Umbilical cord (tissue), 2 donors: ENCODE data around the gene SF3B3. TPM values are rescaled to one million over a fixed set of nuclear protein-coding genes. Genes with fewer than 3 reads are reported as not detected.
"Not testable (repeated sequence)": the region's sequence is repeated elsewhere in the genome, so short reads cannot be mapped to it uniquely, and the experiment has no call there.

ENCODE experiments used
- DNase-seq: peaks from one replicate; pipeline ENCODE4 v3.0.0-alpha.2; 2015; ENCODE audit warnings: low spot score
- total RNA-seq: library from RNA; depleted of rRNA; stranded (reverse); fragments of >200 nt; gene quantifications from one replicate; pipeline ENCODE4 v1.2.3, GENCODE V29; 2014; ENCODE audit warnings: low replicate concordance; ENCODE audit not compliant: insufficient read depth

Gene SF3B3
- total RNA-seq, 1 donor from 2014 or later = 64.0 TPM

DNA sequence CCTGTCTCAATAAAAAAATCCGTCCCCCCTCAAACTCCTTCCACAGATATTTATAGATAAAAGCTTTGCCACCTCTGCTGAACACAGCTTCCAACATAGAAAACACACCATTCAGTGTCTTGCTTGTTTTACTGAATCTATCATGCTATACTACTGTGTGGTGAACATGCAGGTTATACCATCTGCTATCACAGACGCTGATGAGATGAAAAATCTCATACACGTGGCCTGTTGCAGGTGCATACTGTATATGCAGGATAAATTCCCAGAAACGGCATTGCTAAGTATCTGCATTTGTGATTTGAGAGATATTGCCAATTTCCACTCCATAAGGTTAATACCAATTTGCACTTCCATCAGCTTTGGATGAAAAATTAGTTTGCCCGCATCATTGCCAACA, 92.3 kb downstream of the SF3B3 start:
- DNase-seq = no peak

GRCh38 chr16:70621864-70622263, 98.2 kb downstream of the SF3B3 start:
- not testable (repeated sequence) for DNase-seq

Other genes starting within 250 kb of the SF3B3 start
- 51.3 TPM for gene AARS1, start 234.3 kb upstream of the SF3B3 start, total RNA-seq
- 10.4 TPM for gene DDX19B, start 224.6 kb upstream of the SF3B3 start, total RNA-seq
- gene DDX19A, start 176.9 kb upstream of the SF3B3 start, total RNA-seq = 54.7 TPM
- gene ST3GAL2, start 84.7 kb upstream of the SF3B3 start, total RNA-seq = 21.7 TPM
- gene FCSK, start 69.2 kb upstream of the SF3B3 start, total RNA-seq = 6.5 TPM
- 42.6 TPM for gene COG4, start 262 bp upstream of the SF3B3 start, total RNA-seq
- 22.6 TPM for gene IL34, start 122.7 kb downstream of the SF3B3 start, total RNA-seq
- 32.5 TPM for gene MTSS2, start 162.2 kb downstream of the SF3B3 start, total RNA-seq